OCI-LY1 (cell line): ENCODE results near the gene KIN.
"Not testable (repeated sequence)": the region's sequence is repeated elsewhere in the genome, so short reads cannot be mapped to it uniquely, and the experiment has no call there.

Source experiments
- H2AFZ ChIP-seq: fragments of 200-600 bp; sonication (generic), shearing (Covaris generic); 2 replicates; pipeline ENCODE4 v1.6.0; 2014; ENCODE audit warnings: antibody characterized with exemption, mild to moderate bottlenecking, low read length
- H3F3A ChIP-seq: fragments of 200-600 bp; sonication (generic), shearing (Covaris generic); 2 replicates; pipeline ENCODE4 v1.6.0; 2014; ENCODE audit warnings: mild to moderate bottlenecking, antibody characterized with exemption, low read length, moderate library complexity; ENCODE audit not compliant: insufficient read depth
- H3K27ac ChIP-seq: fragments of 200-600 bp; sonication (generic); 2 replicates; pipeline ENCODE4 v1.5.1; 2014; ENCODE audit warnings: low read length, mixed run types, mild to moderate bottlenecking, low read depth; ENCODE audit not compliant: poor library complexity, severe bottlenecking
- H3K27me3 ChIP-seq: fragments of 200-600 bp; sonication (generic); 2 replicates; pipeline ENCODE4 v1.6.0; 2014; ENCODE audit warnings: antibody characterized with exemption, mild to moderate bottlenecking, low read length, moderate library complexity; ENCODE audit not compliant: insufficient read depth
- H3K36me3 ChIP-seq: fragments of 200-600 bp; sonication (generic); 2 replicates; pipeline ENCODE4 v1.6.1; 2014; ENCODE audit warnings: mild to moderate bottlenecking, antibody characterized with exemption, low read length, moderate library complexity, mixed read lengths; ENCODE audit not compliant: insufficient read depth
- H3K4me1 ChIP-seq: fragments of 200-600 bp; sonication (generic); 2 replicates; pipeline ENCODE4 v1.5.1; 2014; ENCODE audit warnings: mild to moderate bottlenecking, low read length, moderate library complexity; ENCODE audit not compliant: insufficient read depth, severe bottlenecking
- H3K4me2 ChIP-seq: fragments of 200-600 bp; sonication (generic), shearing (Covaris generic); 2 replicates; pipeline ENCODE4 v1.6.1; 2014; ENCODE audit warnings: low read length
- H3K4me3 ChIP-seq: fragments of 200-600 bp; sonication (generic); 2 replicates; pipeline ENCODE4 v1.5.1; 2014; ENCODE audit warnings: low read length, low read depth, mild to moderate bottlenecking, mixed read lengths; ENCODE audit not compliant: poor library complexity, severe bottlenecking
- H3K79me2 ChIP-seq: fragments of 200-600 bp; shearing (Covaris generic); 2 replicates; pipeline ENCODE4 v1.6.1; 2016; ENCODE audit warnings: mixed run types, low read length, mixed read lengths; ENCODE audit not compliant: insufficient read depth
- H3K9ac ChIP-seq: fragments of 200-600 bp; sonication (generic), shearing (Covaris generic); 2 replicates; pipeline ENCODE4 v1.6.1; 2014; ENCODE audit warnings: mild to moderate bottlenecking, low read length, mixed read lengths
- H3K9me2 ChIP-seq: fragments of 200-600 bp; sonication (generic), shearing (Covaris generic); 2 replicates; pipeline ENCODE4 v1.6.1; 2014; ENCODE audit warnings: low read depth, mild to moderate bottlenecking, low read length, mixed read lengths
- H3K9me3 ChIP-seq: fragments of 200-600 bp; shearing (Covaris generic); 2 replicates; pipeline ENCODE4 v1.6.1; 2014; ENCODE audit warnings: low read length, mixed read lengths
- H4K20me1 ChIP-seq: fragments of 200-600 bp; sonication (generic), shearing (Covaris generic); 2 replicates; pipeline ENCODE4 v1.6.0; 2016; ENCODE audit warnings: mild to moderate bottlenecking, low read length; ENCODE audit not compliant: insufficient read depth
- CTCF ChIP-seq: fragments of 200-600 bp; sonication (generic), shearing (Covaris generic); IDR thresholded peaks from 2 replicates; pipeline ENCODE4 v1.5.1; 2017; ENCODE audit warnings: mild to moderate bottlenecking, antibody characterized with exemption, low read length, moderate library complexity, mixed read lengths
- EZH2 ChIP-seq: fragments of 200-600 bp; sonication (generic), shearing (Covaris generic); IDR thresholded peaks from 2 replicates; pipeline ENCODE4 v1.8.0; 2017; ENCODE audit warnings: borderline replicate concordance, mixed run types, mild to moderate bottlenecking, antibody characterized with exemption, low read length, moderate library complexity, mixed read lengths

KIN gene

GRCh38 chr10:7813481-7813880, 25.7 kb upstream of the KIN start:
- no peak overlapping the region for H3K27ac ChIP-seq
- TF ChIP-seq CTCF (peak; percentile 19; the same call in 1 of the 2 replicates), EZH2 (no peak)
- no peaks in the 10 kb centered on the region for H3K79me2 ChIP-seq
- no peak overlapping the region for H3K4me2 ChIP-seq
- no peak overlapping the region for H3K9ac ChIP-seq
- H3K4me1 ChIP-seq = peaks cover 6% of the 10 kb centered on the region
- H3K4me3 ChIP-seq = no peak overlapping the region
- H3K36me3 ChIP-seq = no peaks in the 10 kb centered on the region; the same call in 1 of the 2 replicates
- H3K27me3 ChIP-seq = no peaks in the 10 kb centered on the region
- H3F3A ChIP-seq = 0 out of 2 replicates have a peak, but pooled peaks cover 4% of the 10 kb centered on the region
- no peaks in the 10 kb centered on the region for H3K9me2 ChIP-seq
- no peak overlapping the region for H2AFZ ChIP-seq
- H3K9me3 ChIP-seq = no peaks in the 10 kb centered on the region
- no peaks in the 10 kb centered on the region for H4K20me1 ChIP-seq

GRCh38 chr10:7811743-7812142, 23.9 kb upstream of the KIN start:
- H3K9ac ChIP-seq, H3K4me2 ChIP-seq, H3K27me3 ChIP-seq, H3K27ac ChIP-seq, H3F3A ChIP-seq, H3K79me2 ChIP-seq, H3K4me3 ChIP-seq, H4K20me1 ChIP-seq, H2AFZ ChIP-seq, H3K4me1 ChIP-seq, H3K9me2 ChIP-seq, H3K9me3 ChIP-seq: not testable (repeated sequence)
- H3K36me3 ChIP-seq = peaks cover 14% of the 10 kb centered on the region

GRCh38 chr10:7811000-7811399, 23.2 kb upstream of the KIN start:
- H3K9me2 ChIP-seq = no peaks in the 10 kb centered on the region
- TF ChIP-seq EZH2 (no peak), CTCF (no peak)
- no peaks in the 10 kb centered on the region for H3K4me1 ChIP-seq
- no peaks in the 10 kb centered on the region for H4K20me1 ChIP-seq
- peaks cover 16% of the 10 kb centered on the region for H3K36me3 ChIP-seq
- H3K79me2 ChIP-seq = no peaks in the 10 kb centered on the region
- no peak overlapping the region for H3K27ac ChIP-seq
- no peak overlapping the region for H3K4me2 ChIP-seq
- no peaks in the 10 kb centered on the region for H3K27me3 ChIP-seq
- no peaks in the 10 kb centered on the region for H3K9me3 ChIP-seq
- H3F3A ChIP-seq = 0 out of 2 replicates have a peak, but pooled peaks cover 4% of the 10 kb centered on the region
- H3K4me3 ChIP-seq = no peak overlapping the region
- no peak overlapping the region for H3K9ac ChIP-seq
- no peak overlapping the region for H2AFZ ChIP-seq

DNA sequence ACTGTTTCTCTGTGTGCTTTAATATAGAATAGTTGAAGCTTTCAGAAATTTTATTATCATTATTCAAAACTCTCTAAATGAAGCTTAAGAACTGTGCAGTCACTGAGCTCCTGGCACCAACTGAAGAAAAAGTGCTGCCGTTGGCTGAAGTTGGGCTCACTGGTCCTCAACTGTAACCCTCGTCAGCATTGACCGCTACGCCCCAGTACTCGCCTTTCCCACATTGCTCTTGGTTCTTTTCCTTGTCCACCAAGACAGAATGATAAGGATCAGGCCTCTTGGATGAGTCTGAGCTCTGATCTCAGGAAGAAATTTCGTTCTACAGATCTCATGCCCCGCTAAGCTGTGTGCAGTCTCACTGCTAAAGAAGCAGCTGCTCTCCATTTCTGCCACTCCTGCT, 22.6 kb upstream of the KIN start:
- Histone ChIP-seq H3K36me3 (peaks cover 16% of the 10 kb centered on the region), H3K4me1 (no peaks in the 10 kb centered on the region), H3K27ac (no peak overlapping the region), H2AFZ (no peak overlapping the region), H3K4me3 (no peak overlapping the region), H3K9ac (no peak overlapping the region), H3K9me2 (no peaks in the 10 kb centered on the region), H3F3A (0 out of 2 replicates have a peak, but pooled peaks cover 4% of the 10 kb centered on the region), H3K9me3 (no peaks in the 10 kb centered on the region), H3K4me2 (no peak overlapping the region), H3K27me3 (no peaks in the 10 kb centered on the region), H4K20me1 (no peaks in the 10 kb centered on the region), H3K79me2 (no peaks in the 10 kb centered on the region)
- no peak for TF ChIP-seq EZH2
- TF ChIP-seq CTCF = no peak
